Spleen (tissue), 11 donors: Measurements from ENCODE around the gene FOCAD. TPM values are rescaled to one million over a fixed set of nuclear protein-coding genes. Genes with fewer than 3 reads are reported as not detected.

Experiments
- DNase-seq: peaks from one replicate; pipeline ENCODE4 v3.0.0-alpha.2; 2020
- H3K27ac ChIP-seq, 8 donors: fragments of 200-600 bp; sonication (generic) in 7 of 8; 1 replicate in 4 of 8; 2 replicates in 4 of 8; pipeline versions ENCODE4 v1.5.0 to v1.8.0; 2016 to 2021; ENCODE audit warnings: inconsistent platforms in 4 of 8, mild to moderate bottlenecking in 4 of 8, moderate library complexity in 1 of 8
- H3K27me3 ChIP-seq, 7 donors: fragments of 200-600 bp; sonication (generic) in 6 of 7; replicated peaks in 1 of 7; 1 replicate in 4 of 7; 2 replicates in 3 of 7; pipeline versions ENCODE4 v1.5.0 to v1.8.0; 2016 to 2021; ENCODE audit warnings: inconsistent platforms in 3 of 7, mild to moderate bottlenecking in 1 of 7
- H3K36me3 ChIP-seq, 6 donors: fragments of 200-600 bp; sonication (generic) in 5 of 6; 1 replicate in 4 of 6; 2 replicates in 2 of 6; pipeline versions ENCODE4 v1.5.0 to v1.8.0; 2016 to 2021; ENCODE audit warnings: inconsistent platforms in 2 of 6
- H3K4me1 ChIP-seq, 6 donors: fragments of 200-600 bp; sonication (generic) in 5 of 6; 1 replicate in 3 of 6; 2 replicates in 3 of 6; pipeline versions ENCODE4 v1.5.0 to v1.8.0; 2016 to 2021; ENCODE audit warnings: inconsistent platforms in 3 of 6
- H3K4me3 ChIP-seq, 8 donors: fragments of 200-600 bp; sonication (generic) in 7 of 8; 1 replicate in 4 of 8; 2 replicates in 4 of 8; pipeline versions ENCODE4 v1.5.0 to v1.8.0; 2016 to 2021; ENCODE audit warnings: inconsistent platforms in 4 of 8, mild to moderate bottlenecking in 4 of 8, moderate library complexity in 2 of 8
- H3K9me3 ChIP-seq, 8 donors: fragments of 200-600 bp; sonication (generic) in 7 of 8; 1 replicate in 4 of 8; 2 replicates in 4 of 8; pipeline versions ENCODE4 v1.5.0 to v1.8.0; 2016 to 2021; ENCODE audit warnings: inconsistent platforms in 4 of 8
- POLR2A ChIP-seq, 3 donors: fragments of 450-650 bp; IDR thresholded peaks; one replicate each; pipeline ENCODE4 v1.5.1; 2017; ENCODE audit warnings: antibody characterized with exemption in 3 of 3, mild to moderate bottlenecking in 1 of 3
- POLR2AphosphoS5 ChIP-seq, 3 donors: sonication (generic); formaldehyde crosslinking; IDR thresholded peaks; one replicate each; pipeline ENCODE4 v1.5.1; 2017; ENCODE audit warnings: antibody characterized with exemption in 3 of 3
- WGBS, 5 donors: extraction: QIAGEN DNeasy Blood & Tissue Kit in 3 of 5; methylation state at CpG; one replicate each; pipeline versions ENCODE4 v1.1.5 to v1.1.7; 2013 to 2018; 5-methylcytosine and 5-hydroxymethylcytosine counted together
- intact Hi-C: fragments of 100-400 bp; cut with DNase I; formaldehyde crosslinking; loops from one replicate; pipeline ENCODE4 v1.15.0; 2023; ENCODE audit warnings: low total_unique reads
- polyA plus RNA-seq, 3 donors: library from polyadenylated mRNA; stranded (reverse); fragments of 200-250 nt; gene quantifications; one replicate each; pipeline ENCODE4 v1.2.1, GENCODE V29; 2013
- total RNA-seq, 7 donors: library from RNA; depleted of rRNA in 3 of 7; stranded (reverse); fragments of >200 nt in 3 of 7; fragmentation: NEBNext Ultra II Directional in 4 of 7; extraction: Animal tissue kit (Norgen Biotek cat#: 25700) in 4 of 7; gene quantifications; one replicate each; pipeline versions ENCODE4 v1.1.0 to v1.2.1, GENCODE V29; 2016 to 2021
- TF ChIP-seq, protein P1 (sequence below), 11 experiments: fragments of 200-600 bp in 7 of 11; fragments of 450-650 bp in 4 of 11; sonication (generic) in 4 of 11; IDR thresholded peaks in 8 of 11; conservative IDR thresholded peaks in 3 of 11; 1 replicate in 7 of 11; 2 replicates in 4 of 11; pipeline versions ENCODE4 v1.4.0 to v1.8.0; 2016 to 2021; ENCODE audit warnings: antibody characterized with exemption in 11 of 11, inconsistent platforms in 4 of 11, mild to moderate bottlenecking in 1 of 11
- donor health status: healthy with polysubstance abuse.
- donor health status: DM: no; HTN: no; CAD: no; lungs with moderate emphysema.
- donor health status: DM: no; HTN: no; CAD: no.
- donor health status: Bipolar disorder and iron deficiency.
- donor health status: healthy.
- donor health status: DM: no; HTN: no; CAD: no.
- donor health status: DM: yes; HTN: yes; CAD: no.

FOCAD gene
- total and polyA plus RNA-seq, 10 donors = 3.0 to 33.2 (median 18.6) TPM

DNA sequence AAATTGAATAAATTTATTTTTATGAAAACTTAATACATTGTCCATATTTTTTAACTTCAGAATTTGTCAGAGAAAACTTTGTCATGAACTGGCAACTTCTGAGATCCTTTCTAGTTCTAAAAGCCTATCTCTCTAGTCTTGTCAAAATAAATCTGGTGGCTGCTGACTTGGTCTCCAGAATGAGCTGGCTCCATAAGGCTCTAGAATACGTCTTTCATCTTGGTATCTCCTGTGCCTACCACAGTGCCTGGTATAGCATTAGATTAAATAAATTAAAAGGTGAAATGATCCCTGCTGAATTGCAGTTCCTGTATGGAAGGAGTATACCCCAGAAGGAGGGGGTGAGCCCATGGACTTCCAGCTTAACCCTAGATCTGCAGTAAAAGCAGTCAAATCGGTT, 2.6 kb upstream of the FOCAD start:
- Histone ChIP-seq H3K36me3 (no peaks in the 10 kb centered on the region), H3K9me3 (no peaks in the 10 kb centered on the region), H3K4me3 (no peak overlapping the region), H3K27me3 (no peaks in the 10 kb centered on the region), H3K4me1 (peaks cover 7 to 30% (median 22%) of the 10 kb centered on the region in 6 donors), H3K27ac (no peak overlapping the region)
- intact Hi-C loops = loop anchor here (5.0 kb wide), 1 partner anchor 59 kb away; the partner anchor contains the start of gene MLLT3
- TF ChIP-seq POLR2A (IDR thresholded peaks at IDR 0.05) (no peak), POLR2AphosphoS5 (IDR thresholded peaks at IDR 0.05) (no peak)
- TF ChIP-seq, protein P1, sequence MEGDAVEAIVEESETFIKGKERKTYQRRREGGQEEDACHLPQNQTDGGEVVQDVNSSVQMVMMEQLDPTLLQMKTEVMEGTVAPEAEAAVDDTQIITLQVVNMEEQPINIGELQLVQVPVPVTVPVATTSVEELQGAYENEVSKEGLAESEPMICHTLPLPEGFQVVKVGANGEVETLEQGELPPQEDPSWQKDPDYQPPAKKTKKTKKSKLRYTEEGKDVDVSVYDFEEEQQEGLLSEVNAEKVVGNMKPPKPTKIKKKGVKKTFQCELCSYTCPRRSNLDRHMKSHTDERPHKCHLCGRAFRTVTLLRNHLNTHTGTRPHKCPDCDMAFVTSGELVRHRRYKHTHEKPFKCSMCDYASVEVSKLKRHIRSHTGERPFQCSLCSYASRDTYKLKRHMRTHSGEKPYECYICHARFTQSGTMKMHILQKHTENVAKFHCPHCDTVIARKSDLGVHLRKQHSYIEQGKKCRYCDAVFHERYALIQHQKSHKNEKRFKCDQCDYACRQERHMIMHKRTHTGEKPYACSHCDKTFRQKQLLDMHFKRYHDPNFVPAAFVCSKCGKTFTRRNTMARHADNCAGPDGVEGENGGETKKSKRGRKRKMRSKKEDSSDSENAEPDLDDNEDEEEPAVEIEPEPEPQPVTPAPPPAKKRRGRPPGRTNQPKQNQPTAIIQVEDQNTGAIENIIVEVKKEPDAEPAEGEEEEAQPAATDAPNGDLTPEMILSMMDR (IDR thresholded peaks at IDR 0.05 in 8 of 11, conservative IDR thresholded peaks at IDR 0.05 in 3 of 11) = no peak
- 86 to 95% (median 93%) methylated on average over 2 of the region's 2 CpGs for WGBS, 5 donors
- DNase-seq = no peak

DNA sequence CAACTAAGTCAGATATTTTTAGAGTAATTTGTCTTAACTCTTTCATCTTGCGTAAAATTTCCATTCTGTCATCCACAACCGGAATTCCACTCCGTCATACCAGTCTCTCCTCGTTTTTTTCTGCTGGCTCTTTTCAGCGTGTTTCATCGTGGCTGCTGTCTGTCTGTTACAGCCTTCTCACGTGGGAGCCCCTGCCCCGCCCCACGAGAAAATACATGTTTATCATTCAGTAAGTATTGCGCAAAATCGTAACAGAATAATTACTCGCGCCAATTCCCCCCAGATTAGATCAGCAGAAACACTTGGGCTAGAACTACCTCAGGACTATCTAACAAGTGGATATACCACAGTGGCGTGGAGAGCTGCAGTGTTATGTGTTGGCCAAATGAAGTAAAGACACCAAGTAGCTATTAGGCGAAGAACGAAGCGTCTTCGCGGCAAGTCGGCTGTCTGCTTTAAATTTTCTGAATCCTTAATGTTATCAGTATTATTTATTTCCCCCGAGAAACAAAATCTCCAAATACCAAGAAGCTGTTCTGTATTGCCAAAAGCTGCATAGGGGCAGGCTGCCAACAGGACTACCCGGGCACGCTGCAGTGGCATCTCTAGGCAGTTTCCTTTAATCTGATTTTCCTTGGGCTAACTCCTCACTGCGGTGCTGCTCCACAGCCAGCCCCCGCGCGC, 566 bp upstream of the FOCAD start:
- WGBS, 5 donors = 3 to 8% (median 6%) methylated on average over 24 to 27 of the region's 27 CpGs
- Histone ChIP-seq H3K4me3 (peak overlapping the region; percentile 66 to 95 (median 83)), H3K27ac (peak overlapping the region in 7 of 8 donors; percentile 61 to 91 (median 88)), H3K36me3 (no peaks in the 10 kb centered on the region), H3K4me1 (peaks cover 7 to 39% (median 22%) of the 10 kb centered on the region in 6 donors), H3K9me3 (no peaks in the 10 kb centered on the region), H3K27me3 (no peaks in the 10 kb centered on the region)
- TF ChIP-seq, protein P1 (IDR thresholded peaks at IDR 0.05 in 8 of 11, conservative IDR thresholded peaks at IDR 0.05 in 3 of 11) = no peak
- TF ChIP-seq POLR2A (IDR thresholded peaks at IDR 0.05) (no peak), POLR2AphosphoS5 (IDR thresholded peaks at IDR 0.05) (no peak)
- intact Hi-C loops = loop anchor here (5.0 kb wide), 1 partner anchor 61 kb away; the partner anchor contains the start of gene MLLT3
- no peak for DNase-seq

DNA sequence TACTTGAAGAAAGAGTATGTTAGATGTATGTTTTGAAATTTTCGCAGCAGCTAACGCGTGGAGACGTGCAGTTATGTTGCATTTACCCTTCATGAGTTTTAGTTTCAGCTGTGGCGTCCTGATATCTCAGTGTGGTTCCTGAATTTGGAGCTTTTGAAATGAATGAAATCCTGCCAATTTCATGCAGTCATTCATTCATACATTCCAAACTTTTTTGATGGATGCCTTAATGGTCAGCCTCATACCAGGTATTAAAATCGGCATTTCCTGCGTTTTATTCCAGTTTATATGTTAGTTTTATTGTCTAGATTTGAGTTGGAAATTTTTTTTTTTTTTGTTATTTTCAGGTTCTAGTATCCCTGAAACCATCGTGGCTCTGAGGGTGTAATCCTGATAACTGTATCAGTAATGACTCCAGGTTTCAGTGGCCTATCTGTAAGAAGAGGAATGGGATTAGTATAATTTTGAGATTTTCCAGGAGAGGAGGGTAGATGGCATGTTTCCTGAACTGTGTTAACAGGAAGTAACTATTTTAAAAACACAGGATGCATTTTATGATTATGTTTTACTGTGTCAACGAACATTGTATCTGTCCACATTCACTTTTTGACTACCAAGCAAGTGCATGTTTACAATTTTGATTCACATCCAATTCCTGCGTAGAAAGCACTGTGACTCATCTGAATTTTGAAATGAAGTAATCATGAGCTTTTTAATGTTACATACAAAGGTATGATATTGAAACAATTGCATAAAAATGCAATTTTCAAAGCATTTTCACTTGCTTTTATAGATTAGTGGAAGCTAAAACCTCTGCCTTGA, 1.0 kb downstream of the FOCAD start:
- 2 to 5% (median 4%) methylated on average over 10 of the region's 10 CpGs for WGBS, 5 donors
- intact Hi-C loops = loop anchor here (5.0 kb wide), 1 partner anchor 63 kb away; the partner anchor contains the start of gene MLLT3
- Histone ChIP-seq H3K4me3 (peak overlapping the region; percentile 66 to 95 (median 83)), H3K9me3 (no peaks in the 10 kb centered on the region), H3K27ac (peak overlapping the region; percentile 81 to 91 (median 88)), H3K4me1 (peaks cover 7 to 39% (median 22%) of the 10 kb centered on the region in 6 donors), H3K36me3 (no peaks in the 10 kb centered on the region), H3K27me3 (no peaks in the 10 kb centered on the region)
- DNase-seq = no peak
- no peak for TF ChIP-seq POLR2AphosphoS5 (IDR thresholded peaks at IDR 0.05)

GRCh38 chr9:20685769-20686168, 1.7 kb downstream of the FOCAD start:
- H3K4me1 ChIP-seq = peaks cover 7 to 39% (median 22%) of the 10 kb centered on the region in 6 donors
- intact Hi-C loops = no loop called here
- TF ChIP-seq POLR2AphosphoS5 (IDR thresholded peaks at IDR 0.05) (no peak), POLR2A (IDR thresholded peaks at IDR 0.05) (no peak)
- TF ChIP-seq, protein P1 (IDR thresholded peaks at IDR 0.05 in 8 of 11, conservative IDR thresholded peaks at IDR 0.05 in 3 of 11) = no peak
- no peaks in the 10 kb centered on the region for H3K9me3 ChIP-seq
- H3K36me3 ChIP-seq = no peaks in the 10 kb centered on the region
- peak overlapping the region in 2 of 8 donors; percentile 75 to 95 for H3K4me3 ChIP-seq
- H3K27ac ChIP-seq = peak overlapping the region in 7 of 8 donors; percentile 17 to 91 (median 87)
- no peak for DNase-seq
- no peaks in the 10 kb centered on the region for H3K27me3 ChIP-seq
- 51 to 63% (median 61%) methylated on average over 8 of the region's 8 CpGs for WGBS, 5 donors
